Umbilical cord (tissue), 2 donors: ENCODE results near the gene DGKQ. TPM values are rescaled to one million over a fixed set of nuclear protein-coding genes. Genes with fewer than 3 reads are reported as not detected.
A peak's percentile ranks its signal among the peaks of the same experiment; 100 is the strongest.
"Not testable (repeated sequence)": the region's sequence is repeated elsewhere in the genome, so short reads cannot be mapped to it uniquely, and the experiment has no call there.

Experiments
- DNase-seq: peaks from one replicate; pipeline ENCODE4 v3.0.0-alpha.2; 2015; ENCODE audit warnings: low spot score
- total RNA-seq: library from RNA; depleted of rRNA; stranded (reverse); fragments of >200 nt; gene quantifications from one replicate; pipeline ENCODE4 v1.2.3, GENCODE V29; 2014; ENCODE audit warnings: low replicate concordance; ENCODE audit not compliant: insufficient read depth

The DGKQ gene
- total RNA-seq, 1 donor from 2014 or later: 5.3 TPM

DNA sequence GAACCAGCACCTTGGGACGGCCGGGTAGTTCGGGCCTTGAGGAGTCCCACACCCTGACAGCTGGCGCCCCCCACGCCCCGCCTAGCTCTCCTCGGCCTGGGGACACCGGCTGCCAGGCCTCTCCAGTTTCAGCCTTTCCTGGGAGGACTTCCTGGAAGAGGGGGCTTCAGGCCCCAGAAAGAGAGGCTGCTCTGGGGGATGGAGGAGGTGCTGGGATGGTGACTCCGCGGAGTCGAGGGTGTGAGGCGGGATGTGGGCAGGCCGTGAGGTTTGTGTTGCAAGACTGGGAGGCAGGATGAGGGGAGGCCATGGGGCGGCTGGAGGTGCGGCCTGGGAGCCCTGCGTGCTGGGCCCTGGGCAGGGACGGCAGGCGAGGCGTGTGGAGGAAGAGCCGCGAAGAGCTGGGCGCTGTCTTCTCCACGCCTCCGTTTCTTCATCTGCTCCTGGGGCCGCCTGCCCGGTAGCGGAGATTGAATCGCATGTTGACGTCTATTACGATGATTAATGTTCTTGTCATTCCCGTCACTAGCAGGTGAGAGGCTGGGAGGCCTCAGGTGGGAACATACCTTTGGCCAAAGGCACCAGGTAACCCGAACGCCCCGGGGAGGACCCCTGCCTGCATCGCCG lies 37.1 kb upstream of the DGKQ start:
- DNase-seq: peak; percentile 85

DNA sequence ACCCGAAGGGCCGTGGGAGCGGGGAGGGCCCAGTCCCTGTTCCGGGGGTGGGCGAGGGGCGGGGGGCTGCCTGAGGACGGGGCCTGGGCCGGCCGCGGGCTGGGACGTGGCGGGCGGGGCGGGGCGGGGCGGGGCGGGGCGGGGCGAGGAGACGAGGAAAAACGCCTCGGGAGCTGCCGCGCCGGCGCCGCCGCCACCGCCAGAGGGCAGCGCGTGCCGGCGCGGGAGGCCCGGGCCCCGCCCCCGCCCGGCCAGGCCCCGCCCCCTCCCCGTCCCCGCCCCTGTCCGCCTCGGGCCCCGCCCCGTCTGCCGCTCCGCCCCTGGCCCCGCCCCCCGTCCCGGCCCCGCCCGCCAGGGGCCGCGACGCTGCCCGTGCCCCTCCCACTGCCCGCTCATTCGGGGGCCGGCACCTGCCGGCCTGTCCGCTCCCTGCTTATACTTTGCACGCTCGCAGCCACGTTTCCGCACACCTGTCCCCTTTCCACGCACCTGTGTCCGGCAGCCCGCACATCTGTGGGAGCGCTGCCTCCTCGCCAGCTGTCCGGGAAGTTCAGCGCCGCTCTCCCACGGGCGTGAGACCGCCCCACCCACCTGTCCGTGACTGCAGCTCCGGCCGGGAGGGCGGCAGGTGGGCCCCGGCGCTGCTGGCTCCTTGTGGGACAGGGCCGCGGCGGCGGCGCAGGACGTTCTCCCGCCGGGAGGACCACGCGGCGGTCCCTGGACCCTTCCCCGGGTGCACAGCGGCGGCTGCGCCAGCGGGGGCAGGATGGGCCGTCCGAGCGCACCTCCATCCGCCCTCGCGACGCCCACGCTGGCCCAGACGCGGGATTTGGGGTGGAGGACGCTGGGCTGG lies 36.4 kb upstream of the DGKQ start:
- peak; percentile 58 for DNase-seq

DNA sequence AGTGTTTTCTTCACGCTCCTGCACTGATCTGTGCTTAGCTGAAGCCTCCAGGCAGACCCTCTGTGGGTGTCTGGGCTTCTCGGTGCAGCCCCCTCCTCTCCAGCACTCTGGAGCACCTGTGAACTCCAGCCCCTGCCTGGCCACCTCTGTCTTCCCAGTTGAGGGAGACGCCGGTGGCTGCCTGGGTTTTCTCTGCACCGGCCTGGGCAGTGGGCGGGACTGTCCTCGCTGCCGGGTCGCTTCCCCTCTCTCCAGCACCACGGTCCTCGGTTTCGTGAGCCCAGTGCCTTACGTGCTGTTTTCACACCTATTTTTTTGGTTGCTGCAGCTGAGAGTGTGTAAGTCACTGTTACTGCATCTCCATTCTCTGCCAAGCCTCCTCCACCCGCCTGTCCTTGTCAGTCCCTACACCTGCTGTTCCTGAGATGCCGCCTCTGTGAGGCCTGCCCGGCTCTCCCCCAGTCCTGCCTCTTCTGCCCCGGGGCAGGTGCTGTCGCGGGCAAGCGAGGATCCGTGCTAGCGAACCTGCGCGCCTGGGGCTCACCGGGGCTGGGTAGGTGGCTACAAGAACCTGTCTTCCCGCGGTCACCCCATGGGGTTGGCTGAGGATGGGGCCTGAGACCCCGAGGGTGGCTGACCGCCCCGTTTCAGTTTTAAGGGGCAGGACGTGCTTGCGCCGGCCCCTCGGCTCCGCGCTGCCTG lies 35.6 kb upstream of the DGKQ start:
- DNase-seq: no peak

DNA sequence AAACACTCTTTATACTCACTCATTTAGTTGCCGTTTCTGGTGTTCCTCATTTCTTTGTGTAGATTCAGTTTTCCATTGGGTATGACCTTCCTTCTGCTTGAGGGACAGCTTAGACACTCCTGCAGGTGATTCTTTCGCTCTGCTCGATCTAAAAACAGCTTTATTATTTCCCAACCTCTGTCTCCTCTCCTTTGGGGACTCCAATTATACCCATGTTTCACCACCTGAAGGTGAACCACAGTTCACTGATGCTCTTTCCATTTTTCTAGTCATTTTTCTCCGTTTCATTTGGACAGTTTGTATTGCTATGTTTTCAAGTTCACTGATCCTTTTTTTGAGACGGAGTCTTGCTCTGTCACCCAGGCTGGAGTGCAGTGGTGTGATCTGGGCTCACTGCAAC lies 33.5 kb upstream of the DGKQ start:
- DNase-seq: no peak

DNA sequence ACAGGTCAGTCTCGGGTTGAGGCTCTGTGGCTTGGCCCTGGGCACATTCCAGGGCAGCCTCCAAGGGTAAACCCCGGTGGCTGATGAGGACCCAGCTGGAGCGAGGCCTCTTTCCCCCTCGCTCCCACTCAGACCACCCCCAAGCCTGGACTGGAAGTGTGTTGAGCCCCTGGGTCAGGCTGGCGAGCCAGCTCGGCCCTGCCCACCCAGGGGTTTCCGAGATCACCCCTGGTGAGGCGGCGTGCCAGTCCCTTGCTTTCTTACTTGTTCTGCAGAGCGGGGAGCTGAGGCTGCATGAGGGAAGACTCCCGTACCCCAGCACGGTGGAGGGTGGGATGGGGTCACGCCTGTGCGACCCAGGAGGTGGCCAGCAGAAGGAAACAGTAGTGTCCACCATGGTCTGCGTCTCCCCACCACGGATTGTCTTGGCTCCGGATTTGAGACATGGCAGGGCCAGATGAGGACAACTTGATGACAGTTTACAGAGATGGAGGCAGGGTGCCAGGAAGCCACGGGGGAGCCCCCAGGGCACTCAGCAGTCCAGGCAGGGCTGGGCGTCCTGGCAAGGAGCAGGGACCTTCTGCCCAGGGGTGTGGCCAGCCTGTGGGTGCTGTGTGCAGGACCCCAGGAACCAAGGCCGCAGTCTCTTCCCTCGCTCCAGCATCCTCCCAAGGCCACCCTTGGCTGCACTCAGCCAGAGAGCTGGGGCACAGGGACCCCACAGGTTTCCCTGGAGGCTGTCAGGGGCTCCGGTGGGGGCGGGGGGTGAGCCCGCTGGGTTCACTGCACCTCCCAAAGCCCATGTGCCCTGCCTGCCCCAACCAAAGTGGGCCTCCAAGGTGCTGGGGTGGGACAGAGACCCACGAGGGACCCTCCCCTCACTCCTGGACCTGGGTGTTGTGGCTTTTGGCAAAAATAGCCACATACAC lies 31.5 kb upstream of the DGKQ start:
- no peak for DNase-seq

DNA sequence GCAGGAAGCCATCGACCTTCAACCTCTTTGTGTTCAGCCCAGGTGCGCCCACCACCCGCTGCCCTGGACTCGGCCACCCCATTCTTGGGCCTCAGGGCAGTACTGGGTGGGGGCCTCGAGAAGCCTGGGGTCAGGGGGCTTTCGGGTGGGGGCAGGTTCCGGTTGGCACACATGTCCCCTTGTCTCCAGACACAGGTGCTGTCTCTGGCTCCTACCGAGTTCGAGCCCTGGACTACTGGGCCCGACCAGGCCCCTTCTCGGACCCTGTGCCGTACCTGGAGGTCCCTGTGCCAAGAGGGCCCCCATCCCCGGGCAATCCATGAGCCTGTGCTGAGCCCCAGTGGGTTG lies 30.7 kb upstream of the DGKQ start:
- DNase-seq: no peak

DNA sequence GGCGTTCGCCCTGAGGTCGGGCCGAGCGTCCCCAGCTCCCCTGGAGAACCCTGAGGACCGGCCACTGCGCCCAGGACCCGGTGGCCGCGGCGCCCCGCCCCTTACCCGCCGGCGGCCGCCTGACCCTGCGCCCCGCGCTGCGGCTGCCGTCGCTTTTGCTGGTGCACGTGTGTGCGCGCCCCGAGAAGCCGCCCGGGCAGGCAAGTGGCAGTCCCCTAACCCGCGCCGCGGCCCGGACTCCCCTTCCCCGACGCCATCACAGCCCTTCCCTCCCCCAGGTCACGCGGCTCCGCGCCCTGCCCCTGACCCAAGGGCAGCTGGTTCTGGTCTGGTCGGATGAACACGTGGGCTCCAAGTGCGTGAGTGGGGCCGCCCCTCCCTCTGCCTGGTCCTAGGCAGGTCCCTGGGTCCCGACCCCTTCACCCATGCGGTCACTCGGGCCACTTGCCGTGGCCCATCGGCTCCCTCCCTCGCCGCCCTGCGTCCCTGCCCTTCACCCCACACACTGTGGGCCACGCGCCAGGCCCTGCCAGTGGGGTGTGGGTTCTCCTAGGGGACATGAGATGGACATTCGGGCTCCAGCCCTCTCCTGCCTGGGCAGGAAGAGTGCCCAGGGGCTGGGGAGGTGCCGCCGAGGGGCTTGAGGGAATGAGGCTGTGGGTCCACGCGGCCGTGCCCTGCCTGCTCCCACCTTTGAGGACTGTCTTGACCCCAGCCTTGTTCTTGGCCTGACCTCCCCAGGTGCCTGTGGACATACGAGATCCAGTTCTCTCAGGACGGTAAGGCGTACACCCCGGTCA lies 30.1 kb upstream of the DGKQ start:
- DNase-seq: no peak

DNA sequence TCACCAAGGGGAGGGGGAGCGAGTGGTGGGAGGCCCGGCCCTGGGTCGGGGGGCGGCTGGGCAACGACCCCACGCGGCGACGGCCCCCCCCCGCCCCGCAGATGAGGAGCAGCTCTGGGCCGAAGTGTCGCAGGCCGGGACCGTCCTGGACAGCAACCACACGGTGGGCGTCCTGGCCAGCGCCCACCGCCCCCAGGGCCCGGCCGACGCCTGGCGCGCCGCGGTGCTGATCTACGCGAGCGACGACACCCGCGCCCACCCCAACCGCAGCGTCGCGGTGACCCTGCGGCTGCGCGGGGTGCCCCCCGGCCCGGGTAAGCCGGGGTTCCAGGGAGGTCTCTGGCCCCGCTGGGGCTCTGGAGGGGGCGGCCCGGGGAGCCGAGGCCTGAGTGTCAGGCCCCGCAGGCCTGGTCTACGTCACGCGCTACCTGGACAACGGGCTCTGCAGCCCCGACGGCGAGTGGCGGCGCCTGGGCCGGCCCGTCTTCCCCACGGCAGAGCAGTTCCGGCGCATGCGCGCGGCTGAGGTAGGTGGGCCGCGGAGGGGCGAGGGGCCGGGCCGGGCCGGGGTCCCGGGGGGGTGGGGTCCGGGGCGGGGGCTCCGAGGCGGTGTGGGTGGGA lies 29.4 kb upstream of the DGKQ start:
- no peak for DNase-seq

DNA sequence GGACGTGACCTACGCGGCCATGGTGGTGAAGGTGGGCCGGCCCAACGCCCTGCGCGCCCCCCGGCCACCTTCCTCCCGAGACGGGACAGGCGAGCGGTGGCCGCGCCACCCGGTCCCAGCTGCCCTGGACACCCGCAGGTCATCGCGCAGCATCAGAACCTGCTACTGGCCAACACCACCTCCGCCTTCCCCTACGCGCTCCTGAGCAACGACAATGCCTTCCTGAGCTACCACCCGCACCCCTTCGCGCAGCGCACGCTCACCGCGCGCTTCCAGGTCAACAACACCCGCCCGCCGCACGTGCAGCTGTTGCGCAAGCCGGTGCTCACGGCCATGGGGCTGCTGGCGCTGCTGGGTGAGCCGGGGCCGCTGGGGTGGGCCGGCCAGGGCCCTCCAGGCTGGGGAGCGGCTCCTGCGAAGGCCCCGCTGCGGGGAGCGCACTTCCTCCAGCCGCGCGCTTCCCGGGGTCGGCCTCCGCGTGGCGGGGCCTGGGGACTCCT lies 28.8 kb upstream of the DGKQ start:
- DNase-seq: no peak

DNA sequence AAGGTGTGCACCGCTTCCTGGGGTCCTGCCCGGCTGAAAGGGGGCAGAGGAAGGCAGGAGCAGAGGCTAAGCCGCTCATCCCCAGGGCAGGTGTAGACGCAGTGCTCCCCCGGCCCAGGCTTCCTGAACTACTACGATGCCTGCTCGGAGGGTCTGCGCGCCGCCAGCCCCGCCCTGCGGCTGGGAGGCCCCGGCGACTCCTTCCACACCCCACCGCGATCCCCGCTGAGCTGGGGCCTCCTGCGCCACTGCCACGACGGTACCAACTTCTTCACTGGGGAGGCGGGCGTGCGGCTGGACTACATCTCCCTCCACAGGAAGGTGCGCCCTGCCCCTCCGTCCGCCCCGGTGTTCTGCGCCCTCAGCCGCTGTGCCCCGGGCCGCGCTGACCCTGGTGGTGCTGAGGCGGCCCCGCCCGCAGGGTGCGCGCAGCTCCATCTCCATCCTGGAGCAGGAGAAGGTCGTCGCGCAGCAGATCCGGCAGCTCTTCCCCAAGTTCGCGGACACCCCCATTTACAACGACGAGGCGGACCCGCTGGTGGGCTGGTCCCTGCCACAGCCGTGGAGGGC lies 28.3 kb upstream of the DGKQ start:
- DNase-seq: no peak

DNA sequence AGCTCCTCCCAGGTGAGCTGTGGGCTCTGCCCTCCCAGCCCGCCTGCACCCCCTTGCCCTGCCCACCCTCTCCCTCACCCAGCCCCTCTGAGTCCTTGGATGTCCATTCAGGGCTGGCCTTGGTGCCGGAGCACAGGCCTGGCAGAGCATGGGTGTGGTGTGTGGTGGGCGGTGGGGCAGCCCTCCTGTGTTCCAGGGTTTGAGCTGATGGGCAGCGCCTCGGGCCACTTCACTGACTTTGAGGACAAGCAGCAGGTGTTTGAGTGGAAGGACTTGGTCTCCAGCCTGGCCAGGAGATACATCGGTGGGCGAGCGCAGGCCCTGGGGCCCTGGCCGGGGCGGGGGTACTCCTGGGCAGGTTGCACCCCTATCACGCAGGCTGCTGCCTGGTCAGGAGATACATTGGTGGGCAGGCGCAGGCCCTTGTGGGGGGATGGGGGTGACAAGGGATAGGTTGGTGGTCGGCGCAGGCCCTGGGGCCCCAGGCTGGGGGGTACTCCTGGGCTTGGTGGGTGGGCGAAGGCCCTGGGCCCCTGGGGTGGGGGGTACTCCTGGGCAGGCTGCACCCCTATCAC lies 27.4 kb upstream of the DGKQ start:
- no peak for DNase-seq

DNA sequence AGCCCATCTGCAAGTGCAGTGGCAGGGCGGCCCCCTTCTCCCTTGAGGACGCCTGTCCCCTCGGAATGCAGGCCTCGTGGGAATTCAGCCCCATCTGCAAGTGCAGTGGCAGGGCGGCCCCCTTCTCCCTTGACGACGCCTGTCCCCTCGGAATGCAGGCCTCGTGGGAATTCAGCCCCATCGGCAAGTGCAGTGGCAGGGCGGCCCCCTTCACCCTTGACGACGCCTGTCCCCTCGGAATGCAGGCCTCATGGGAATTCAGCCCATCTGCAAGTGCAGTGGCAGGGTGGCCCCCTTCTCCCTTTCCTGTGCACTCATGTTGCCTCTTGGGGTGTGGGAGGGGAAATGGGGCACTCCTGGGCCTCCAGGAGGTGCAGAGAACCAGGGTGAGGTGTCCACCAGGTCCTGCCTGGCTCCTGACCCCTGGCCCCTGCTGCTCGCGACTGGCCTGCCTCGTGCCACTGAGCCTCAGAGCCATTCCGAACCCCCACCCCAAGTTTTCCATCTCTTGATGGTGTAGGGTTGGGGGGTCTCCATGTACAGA lies 26.6 kb upstream of the DGKQ start:
- DNase-seq: no peak

DNA sequence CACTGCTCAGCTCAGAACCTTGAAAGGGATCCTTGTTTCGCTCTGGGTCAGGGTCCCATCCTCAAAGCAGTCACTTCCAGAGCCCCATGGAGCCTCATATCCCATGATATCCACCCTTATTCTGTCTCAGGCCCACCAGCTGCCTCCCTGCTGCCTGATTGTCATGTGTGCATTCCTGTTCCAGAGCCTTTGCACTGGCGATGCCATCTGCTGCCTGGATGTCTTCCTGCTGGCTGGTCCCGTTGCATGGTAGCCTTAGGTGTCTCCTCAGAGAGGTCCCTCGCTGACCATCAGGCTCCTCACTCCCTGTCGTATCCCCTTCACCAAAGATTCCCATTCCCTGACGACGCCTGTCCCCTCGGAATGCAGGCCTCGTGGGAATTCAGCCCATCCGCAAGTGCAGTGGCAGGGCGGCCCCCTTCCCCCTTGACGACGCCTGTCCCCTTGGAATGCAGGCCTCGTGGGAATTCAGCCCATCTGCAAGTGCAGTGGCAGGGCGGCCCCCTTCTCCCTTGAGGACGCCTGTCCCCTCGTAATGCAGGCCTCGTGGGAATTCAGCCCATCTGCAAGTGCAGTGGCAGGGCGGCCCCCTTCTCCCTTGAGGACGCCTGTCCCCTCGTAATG lies 26.0 kb upstream of the DGKQ start:
- DNase-seq: not testable (repeated sequence)

DNA sequence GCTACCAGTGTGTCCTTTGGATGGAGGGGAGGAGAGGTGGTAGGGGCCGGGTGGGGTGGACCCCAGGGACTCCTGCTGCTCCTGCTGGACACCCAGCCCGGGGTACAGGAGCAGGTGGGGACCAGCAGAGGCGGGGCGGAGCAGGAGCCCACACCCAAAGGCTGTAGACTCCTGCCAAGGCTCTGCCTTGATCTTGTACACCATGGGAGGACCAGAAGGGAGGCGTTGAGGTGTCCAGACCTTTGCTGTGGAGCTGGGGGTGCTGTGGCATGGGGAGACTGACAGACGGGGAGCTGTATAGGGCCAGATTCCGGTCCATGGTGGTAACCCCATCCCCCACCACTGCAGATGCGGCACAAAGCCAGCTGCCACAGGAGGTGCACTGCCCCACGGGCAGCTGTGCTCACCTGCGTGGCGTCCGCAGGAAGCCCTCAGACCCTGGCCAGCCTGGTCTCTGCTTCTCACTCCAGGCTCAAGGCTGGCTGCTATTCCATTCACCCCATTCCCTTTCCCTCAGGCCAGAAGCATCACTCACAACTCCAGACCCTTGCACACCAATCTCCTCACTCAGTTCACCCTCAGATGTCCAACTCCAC lies 24.8 kb upstream of the DGKQ start:
- DNase-seq: no peak

DNA sequence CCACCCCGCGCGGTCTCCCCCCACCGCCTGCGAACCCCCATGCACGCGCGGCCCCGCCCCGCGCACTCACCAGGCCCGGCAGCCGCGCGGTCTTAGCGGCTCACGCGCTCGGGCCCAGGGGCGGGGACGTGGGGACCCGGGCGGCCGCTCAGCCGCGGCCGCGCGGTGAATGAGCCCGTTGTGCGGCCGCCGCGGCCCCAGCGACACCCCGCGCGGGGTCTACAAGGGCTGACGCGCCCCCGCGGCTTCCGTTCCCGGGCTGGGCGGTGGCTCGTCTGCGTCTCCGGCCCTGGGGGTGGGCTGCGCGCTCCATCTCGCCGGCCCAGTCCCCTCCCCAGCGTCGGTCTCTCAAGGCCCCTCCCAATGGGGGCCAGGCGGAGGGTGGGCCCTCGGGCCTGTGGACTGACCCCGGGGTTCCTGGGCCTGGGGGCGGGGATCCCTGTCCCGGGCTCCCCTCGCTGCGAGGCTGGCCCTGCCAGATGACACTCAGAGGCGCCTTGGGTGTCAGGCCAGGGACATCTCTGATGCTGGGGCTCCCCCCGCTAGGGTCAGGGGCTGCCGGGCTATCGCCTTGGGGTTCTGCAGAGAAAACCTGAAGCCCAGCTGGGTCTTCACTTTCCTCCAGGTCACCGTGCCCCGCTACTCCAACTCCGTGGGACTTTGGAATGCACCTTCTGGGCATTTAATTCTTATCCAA lies 24.2 kb upstream of the DGKQ start:
- DNase-seq: no peak

DNA sequence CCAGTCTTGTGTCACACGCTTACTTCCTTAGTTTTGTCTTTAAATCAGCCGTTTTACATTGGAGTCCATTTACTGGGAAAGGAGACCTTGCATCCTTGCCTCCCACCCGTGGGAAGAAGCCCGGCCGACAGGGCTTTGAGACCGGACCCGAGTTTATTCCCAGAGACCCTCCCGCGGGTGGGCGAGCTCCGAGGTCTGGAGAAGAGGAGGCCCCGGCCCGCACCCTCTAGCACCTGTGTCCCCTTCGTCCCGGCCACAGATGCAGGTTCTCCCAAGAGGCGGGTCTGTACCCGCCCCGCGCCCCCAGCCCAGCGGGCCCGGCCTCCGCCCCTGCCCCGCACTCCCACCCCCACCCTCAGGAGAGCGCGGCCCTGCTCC lies 23.6 kb upstream of the DGKQ start:
- no peak for DNase-seq
